Left lung (tissue), 10 donors: ENCODE data around the gene NFASC. TPM values are rescaled to one million over a fixed set of nuclear protein-coding genes. Genes with fewer than 3 reads are reported as not detected.

Source experiments
- ATAC-seq: fragments of 200-7000 bp; cut with Tn5 transposase; one replicate; pipeline ENCODE4 v1.9.1; 2020; ENCODE audit warnings: moderate library complexity
- DNase-seq, 4 donors: peaks; one replicate each; pipeline ENCODE4 v3.0.0-alpha.2; 2013 to 2020
- H3K27ac ChIP-seq, 2 donors: fragments of 200-600 bp; sonication (generic) in 1 of 2; one replicate each; pipeline versions ENCODE4 v1.5.0 to v1.8.0; 2020 to 2021
- H3K27me3 ChIP-seq, 2 donors: fragments of 200-600 bp; sonication (generic) in 1 of 2; one replicate each; pipeline versions ENCODE4 v1.5.0 to v1.8.0; 2020 to 2021
- H3K36me3 ChIP-seq, 2 donors: fragments of 200-600 bp; sonication (generic) in 1 of 2; one replicate each; pipeline versions ENCODE4 v1.5.0 to v1.8.0; 2020 to 2021
- H3K4me1 ChIP-seq, 2 donors: fragments of 200-600 bp; one replicate each; pipeline ENCODE4 v1.8.0; 2021
- H3K4me3 ChIP-seq, 2 donors: fragments of 200-600 bp; sonication (generic) in 1 of 2; one replicate each; pipeline versions ENCODE4 v1.5.0 to v1.8.0; 2020 to 2021; ENCODE audit warnings: mild to moderate bottlenecking in 1 of 2
- H3K9me3 ChIP-seq, 2 donors: fragments of 200-600 bp; sonication (generic) in 1 of 2; one replicate each; pipeline versions ENCODE4 v1.5.0 to v1.8.0; 2020 to 2021
- intact Hi-C, 2 donors: fragments of 100-400 bp; cut with DNase I; formaldehyde crosslinking; loops; one replicate each; pipeline versions ENCODE4 v1.11.2 to v1.14.2; 2022
- polyA plus RNA-seq, 6 donors: library from polyadenylated mRNA; unstranded; fragments of 120-200 nt; gene quantifications; one replicate each; pipeline ENCODE4 v1.2.1, GENCODE V29; 2013; ENCODE audit not compliant: insufficient read length in 6 of 6
- total RNA-seq, 2 donors: library from RNA; stranded (reverse); fragmentation: NEBNext Ultra II Directional; extraction: Animal tissue kit (Norgen Biotek cat#: 25700); gene quantifications; one replicate each; pipeline ENCODE4 v1.2.1, GENCODE V29; 2021
- TF ChIP-seq, protein P1 (sequence below), 2 donors: fragments of 200-600 bp; sonication (generic) in 1 of 2; IDR thresholded peaks; one replicate each; pipeline versions ENCODE4 v1.5.0 to v1.8.0; 2021; ENCODE audit warnings: antibody characterized with exemption in 2 of 2
- donor health status: DM: no; HTN: yes; CAD: no.
- donor health status: DM: no; HTN: no; CAD: no.

Gene NFASC
- total and polyA plus RNA-seq, 8 donors, result 1.2 to 11.5 (median 2.0) TPM

DNA sequence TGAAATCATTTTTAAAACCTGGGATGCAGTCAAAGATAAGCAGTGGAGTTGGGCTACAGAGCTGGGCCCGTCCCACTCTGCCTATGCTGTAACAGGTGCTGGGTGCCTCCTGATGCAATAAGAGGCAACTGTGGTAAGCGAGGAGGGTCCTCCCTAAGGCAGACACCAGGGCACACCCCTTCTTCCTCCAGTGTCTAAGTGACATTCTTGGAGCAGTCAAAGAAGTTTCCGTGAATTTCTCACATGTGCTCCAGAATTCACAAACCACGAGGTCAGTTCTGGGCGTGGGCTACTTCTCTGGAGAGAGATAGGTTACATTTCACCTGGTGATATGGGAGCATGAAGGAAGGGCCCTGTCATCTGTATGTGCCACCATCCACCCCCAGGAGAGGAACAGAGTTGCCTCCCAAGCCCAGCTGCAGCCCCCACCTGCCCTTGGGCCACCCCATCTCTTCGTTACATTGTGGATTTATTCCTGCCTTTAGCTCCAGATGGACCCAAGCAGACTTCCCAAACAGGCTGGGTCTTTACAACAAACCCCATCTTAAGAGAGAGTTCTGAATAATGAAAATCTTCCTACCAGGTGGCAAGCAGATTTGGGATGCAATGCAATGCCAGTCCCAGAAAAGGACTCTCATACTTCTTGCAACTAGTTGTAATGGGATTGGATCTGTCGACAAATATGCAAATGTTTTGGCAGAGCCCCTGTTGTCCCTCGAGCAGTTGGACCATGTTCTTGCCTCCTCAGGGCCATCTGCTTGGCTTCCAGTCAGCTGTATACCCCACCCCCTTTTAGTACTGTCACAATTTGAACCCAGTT, 89.9 kb downstream of the NFASC start:
- H3K4me3 ChIP-seq, result no peak overlapping the region
- no peak for DNase-seq

DNA sequence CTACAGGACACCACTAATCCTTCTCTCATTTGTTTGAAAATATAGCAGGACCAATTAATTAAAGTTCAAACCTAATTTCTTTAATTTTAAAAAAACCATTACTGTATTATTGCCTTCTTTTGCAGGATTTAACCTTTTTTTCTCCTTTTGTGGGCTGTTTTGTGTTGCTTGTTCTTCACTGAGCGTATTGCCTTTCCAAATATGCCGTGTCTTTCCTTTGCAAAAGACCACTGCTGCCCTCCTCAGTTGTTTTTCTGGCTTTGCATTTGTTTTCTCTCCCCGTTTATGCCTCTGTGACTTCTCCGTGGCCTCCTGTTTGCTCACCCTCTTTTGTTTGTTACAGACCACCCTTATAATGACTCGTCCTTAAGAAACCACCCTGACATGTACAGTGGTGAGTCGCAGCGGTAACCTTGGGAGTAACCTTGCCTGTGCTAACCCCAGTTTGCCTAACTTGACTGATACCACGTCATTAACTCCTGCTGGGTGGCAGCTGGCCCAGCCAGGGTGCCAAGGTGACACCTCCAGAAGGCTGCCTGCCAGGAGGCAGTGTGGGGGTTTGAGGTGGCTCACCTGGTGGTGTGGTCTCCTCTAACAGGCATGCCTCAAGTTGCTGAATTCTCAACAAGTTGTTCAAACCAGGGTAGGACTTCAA, 91.2 kb downstream of the NFASC start:
- H3K36me3 ChIP-seq, result no peaks in the 10 kb centered on the region
- H3K27ac ChIP-seq, result no peak overlapping the region
- H3K27me3 ChIP-seq, result peaks cover 0 to 13% of the 10 kb centered on the region in 2 donors
- no peak overlapping the region for H3K4me3 ChIP-seq
- intact Hi-C loops, result no loop called here
- H3K4me1 ChIP-seq, result no peaks in the 10 kb centered on the region
- TF ChIP-seq, protein P1, sequence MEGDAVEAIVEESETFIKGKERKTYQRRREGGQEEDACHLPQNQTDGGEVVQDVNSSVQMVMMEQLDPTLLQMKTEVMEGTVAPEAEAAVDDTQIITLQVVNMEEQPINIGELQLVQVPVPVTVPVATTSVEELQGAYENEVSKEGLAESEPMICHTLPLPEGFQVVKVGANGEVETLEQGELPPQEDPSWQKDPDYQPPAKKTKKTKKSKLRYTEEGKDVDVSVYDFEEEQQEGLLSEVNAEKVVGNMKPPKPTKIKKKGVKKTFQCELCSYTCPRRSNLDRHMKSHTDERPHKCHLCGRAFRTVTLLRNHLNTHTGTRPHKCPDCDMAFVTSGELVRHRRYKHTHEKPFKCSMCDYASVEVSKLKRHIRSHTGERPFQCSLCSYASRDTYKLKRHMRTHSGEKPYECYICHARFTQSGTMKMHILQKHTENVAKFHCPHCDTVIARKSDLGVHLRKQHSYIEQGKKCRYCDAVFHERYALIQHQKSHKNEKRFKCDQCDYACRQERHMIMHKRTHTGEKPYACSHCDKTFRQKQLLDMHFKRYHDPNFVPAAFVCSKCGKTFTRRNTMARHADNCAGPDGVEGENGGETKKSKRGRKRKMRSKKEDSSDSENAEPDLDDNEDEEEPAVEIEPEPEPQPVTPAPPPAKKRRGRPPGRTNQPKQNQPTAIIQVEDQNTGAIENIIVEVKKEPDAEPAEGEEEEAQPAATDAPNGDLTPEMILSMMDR (IDR thresholded peaks at IDR 0.05), result no peak
- no peak for ATAC-seq
- no peak for DNase-seq
- no peaks in the 10 kb centered on the region for H3K9me3 ChIP-seq

More for the DNA sequence above, 89.9 kb downstream of the NFASC start:
- TF ChIP-seq, protein P1 (IDR thresholded peaks at IDR 0.05), result no peak
- Histone ChIP-seq H3K27me3 (peaks cover 0 to 13% of the 10 kb centered on the region in 2 donors), H3K9me3 (no peaks in the 10 kb centered on the region), H3K36me3 (no peaks in the 10 kb centered on the region), H3K4me1 (no peaks in the 10 kb centered on the region), H3K27ac (no peak overlapping the region)
- intact Hi-C loops, result no loop called here
- ATAC-seq, result no peak

DNA sequence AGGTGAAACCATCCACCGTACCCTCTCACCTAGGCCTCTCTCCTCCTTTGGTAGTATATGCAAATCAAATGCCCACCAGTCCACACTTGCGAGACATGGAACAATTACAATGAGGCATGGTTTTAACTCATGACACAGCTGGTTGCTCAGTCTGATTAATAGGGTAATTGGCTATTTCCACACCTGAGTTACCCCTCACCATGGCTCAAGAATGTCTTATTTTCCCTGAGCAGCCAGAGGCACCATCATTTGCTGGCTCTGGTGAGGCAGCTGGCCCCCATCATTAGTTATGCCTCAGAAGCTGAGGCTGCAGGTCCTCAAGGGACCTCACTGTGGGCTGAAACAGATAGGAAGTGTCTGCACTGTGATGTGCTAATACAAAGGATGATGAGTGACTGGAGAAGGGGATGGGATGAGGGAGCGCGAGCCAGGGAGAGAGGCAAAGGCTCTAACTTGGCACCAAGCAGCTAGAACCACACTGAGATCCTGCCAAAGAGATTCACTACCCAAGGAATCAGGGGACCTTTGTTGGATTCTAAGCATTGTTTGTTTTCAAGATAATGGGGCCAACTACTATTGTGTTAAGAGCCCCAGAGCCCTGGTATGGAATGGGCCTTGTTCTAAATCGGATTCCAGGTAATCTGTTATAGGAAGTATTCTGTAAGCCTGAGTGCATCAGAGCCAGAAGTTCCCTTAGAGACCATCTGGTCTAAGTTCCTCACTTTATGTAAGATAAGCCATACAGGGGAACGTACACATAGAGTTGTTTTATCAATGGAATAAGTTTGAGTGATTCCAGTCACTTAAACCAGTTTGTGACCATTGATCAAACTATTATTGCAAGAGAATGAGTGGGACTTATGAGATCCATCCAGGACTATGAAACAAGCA, 92.3 kb downstream of the NFASC start:
- TF ChIP-seq, protein P1 (IDR thresholded peaks at IDR 0.05), result no peak
- DNase-seq, result no peak
- no peak overlapping the region for H3K4me3 ChIP-seq
- H3K27ac ChIP-seq, result no peak overlapping the region
- no peak for ATAC-seq
- H3K27me3 ChIP-seq, result peaks cover 0 to 13% of the 10 kb centered on the region in 2 donors
- intact Hi-C loops, result no loop called here
- no peaks in the 10 kb centered on the region for H3K4me1 ChIP-seq
- H3K9me3 ChIP-seq, result no peaks in the 10 kb centered on the region
- H3K36me3 ChIP-seq, result no peaks in the 10 kb centered on the region

DNA sequence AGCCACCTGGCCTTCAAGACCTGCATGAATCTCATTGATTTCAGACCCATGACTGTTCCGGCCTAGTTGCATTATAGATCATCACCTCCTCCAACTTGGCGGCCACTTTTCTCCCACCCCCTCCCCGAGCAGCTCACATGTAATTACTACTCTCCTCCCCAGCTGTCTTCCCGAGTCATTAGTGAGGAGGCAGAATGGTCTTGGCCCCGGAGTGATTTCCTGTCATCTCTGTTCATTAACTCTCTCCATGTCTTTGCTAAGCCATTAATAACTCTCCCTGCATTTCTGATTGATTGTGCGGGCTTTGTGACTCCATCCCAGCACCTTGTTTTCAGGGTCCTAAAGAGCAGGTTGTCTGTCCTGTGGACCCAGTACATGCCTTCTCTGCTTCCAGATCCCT, 96.8 kb downstream of the NFASC start:
- DNase-seq (no peak), ATAC-seq (no peak)
- H3K36me3 ChIP-seq, result no peaks in the 10 kb centered on the region
- no peak overlapping the region for H3K4me3 ChIP-seq
- H3K9me3 ChIP-seq, result no peaks in the 10 kb centered on the region
- intact Hi-C loops, result no loop called here
- H3K27me3 ChIP-seq, result peaks cover 0 to 9% of the 10 kb centered on the region in 2 donors
- H3K4me1 ChIP-seq, result peaks cover 0 to 26% of the 10 kb centered on the region in 2 donors
- TF ChIP-seq, protein P1 (IDR thresholded peaks at IDR 0.05), result no peak
- no peak overlapping the region for H3K27ac ChIP-seq
